NCI-H748 (cell line): ENCODE data around the gene FAM83F.

Experiments
- DNase-seq: peaks from one replicate; lab custom pipeline; 2025; ENCODE audit not compliant: unreplicated experiment; lab: John Stamatoyannopoulos, UW

The FAM83F gene

DNA sequence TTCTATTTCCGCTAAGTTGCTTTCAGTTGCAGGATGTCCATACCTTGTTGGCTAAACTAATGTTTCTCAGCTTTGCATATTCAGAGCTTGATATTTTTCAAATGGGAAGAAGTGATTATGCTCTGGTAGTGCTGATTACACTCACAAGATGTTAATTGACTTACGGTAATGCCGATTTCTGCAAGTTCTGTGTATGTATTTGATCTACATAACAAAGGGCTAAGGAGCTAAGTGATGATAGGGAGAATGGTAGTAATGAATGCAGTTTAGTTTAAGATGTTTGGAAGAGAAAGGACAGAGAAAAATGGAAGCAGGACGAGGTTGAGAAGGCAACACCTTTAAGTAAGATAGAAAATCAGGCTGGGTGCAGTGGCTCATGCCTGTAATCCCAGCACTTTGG is 61.4 kb downstream of the FAM83F start:
- no peak for DNase-seq

DNA sequence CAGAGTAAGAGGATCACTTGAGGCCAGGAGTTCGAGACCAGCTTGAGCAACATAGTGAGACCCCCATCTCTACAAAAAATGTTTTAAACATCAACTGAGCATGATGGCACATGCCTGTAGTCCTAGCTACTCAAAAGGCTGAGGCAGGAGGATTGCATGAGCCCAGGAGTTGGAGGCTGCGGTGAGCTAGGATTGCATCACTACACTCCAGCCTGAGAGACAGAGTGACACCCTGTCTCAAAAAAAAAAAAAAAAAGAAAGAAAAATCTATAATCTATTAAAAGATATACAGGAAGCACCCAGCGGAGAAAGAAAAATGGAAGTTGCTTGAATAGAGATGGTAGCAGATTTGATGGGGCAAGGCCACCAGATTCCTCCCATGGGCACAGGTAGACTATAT is 61.8 kb downstream of the FAM83F start:
- no peak for DNase-seq

DNA sequence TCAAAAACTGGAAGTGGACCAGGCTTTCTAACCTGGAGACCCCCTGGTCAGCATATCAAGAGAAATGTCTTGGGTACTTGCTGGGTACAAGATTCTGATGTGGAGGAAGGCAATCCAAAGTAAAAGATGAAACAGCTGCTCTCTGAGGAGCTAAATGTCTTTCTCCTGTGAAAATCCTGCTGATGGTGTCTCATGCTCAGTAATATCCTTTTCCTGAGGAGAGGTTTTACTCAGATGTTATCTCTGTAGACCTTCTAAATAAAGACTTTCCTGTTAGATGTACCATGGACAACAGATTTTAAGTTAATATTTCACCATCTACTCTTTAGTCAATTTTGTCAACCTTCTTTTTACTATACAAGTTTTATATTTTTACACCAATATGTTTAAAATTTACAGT is 62.9 kb downstream of the FAM83F start:
- no peak for DNase-seq

DNA sequence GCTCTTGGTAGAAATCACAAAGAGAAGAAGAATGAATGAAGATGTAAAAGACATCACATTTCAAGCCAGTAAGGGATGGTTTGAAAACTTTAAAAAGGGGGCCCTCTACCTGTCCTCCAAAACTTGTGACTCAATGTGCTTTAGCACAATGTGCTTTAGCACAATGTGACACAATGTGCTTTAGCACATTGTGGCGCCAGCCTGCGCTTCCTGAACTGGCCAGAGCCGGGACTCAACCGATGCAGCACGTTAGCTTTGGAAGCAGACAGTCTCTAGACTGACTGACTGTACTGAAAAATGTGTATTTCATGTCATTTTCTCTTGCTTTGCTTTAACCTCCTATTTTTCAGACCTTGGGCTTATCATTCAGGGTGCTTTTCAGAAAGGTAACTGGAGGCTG is 63.5 kb downstream of the FAM83F start:
- DNase-seq = no peak

DNA sequence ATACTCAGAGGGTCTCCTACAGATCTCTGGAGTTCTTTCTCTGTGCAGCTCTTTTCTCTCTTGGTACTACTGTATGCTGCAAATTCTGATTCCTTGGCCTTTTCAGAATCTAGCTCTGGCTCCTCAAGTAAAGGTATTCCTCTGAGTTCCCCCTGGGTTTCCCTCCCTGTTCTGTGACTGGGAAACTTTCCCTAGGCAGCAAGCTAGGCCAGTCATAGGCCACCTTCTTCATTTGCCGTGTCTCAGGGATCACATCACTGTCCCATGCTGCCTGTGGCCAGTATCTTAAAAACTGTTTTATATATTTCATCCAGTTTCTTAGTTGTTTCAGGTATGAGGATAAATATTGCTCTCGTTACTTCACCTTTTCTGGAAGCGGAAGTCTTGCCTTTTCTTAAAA is 71.2 kb downstream of the FAM83F start:
- DNase-seq = no peak

DNA sequence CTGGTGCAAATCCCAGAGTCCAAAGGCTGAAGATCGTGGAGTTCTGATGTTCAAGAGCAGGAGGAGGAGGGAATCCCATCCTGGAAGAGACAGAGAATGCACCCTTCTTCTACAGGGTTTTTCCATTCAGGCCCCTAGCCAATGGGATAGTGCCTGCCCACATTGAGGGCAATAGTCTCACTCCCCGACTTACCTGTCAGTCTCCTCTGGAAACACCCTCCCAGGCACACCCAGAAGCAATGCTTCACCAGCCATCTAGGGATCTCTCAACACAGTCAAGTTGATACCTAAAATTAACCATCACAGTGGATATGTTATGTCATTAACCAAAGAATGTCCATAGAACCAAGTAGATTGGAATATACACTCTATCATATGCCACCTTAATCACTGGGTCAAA is 72.9 kb downstream of the FAM83F start:
- DNase-seq = no peak

DNA sequence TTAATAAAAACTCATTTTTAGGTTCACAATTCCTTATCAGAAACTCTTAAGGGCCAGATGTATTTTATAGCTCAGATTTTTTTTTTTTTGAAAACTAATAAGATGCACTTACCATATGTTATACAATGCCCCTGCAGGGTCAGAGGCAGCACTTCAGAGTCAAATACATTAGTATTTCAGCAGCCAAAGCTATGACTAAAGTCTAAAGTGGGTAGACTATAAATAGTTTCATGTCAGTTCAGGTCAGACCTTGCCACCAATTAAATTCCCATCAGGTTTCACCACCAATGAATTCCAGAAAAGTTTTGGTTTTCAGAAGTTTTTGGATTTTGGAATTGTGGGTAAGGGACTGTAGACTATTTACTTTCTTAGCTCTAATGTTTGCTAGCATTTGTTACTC is 75.9 kb downstream of the FAM83F start:
- DNase-seq = no peak

DNA sequence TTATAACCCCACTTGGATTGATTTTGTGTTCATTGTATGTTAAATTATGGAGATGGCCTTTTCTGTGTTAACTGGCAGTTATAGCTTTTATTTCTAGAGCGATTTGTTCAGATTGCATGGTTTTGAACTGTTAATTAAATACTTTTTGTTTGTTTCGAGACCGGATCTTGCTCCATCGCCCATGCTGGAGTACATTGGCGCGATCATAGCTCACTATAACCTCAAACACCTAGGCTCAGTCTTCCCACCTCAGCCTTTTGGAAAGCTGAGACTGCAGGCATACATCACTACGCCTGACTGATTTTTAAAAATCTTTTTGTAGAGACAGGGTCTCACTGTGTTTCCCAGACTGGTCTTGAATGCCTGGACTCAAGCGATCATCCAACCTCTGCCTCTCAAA is 77.0 kb downstream of the FAM83F start:
- DNase-seq = no peak

DNA sequence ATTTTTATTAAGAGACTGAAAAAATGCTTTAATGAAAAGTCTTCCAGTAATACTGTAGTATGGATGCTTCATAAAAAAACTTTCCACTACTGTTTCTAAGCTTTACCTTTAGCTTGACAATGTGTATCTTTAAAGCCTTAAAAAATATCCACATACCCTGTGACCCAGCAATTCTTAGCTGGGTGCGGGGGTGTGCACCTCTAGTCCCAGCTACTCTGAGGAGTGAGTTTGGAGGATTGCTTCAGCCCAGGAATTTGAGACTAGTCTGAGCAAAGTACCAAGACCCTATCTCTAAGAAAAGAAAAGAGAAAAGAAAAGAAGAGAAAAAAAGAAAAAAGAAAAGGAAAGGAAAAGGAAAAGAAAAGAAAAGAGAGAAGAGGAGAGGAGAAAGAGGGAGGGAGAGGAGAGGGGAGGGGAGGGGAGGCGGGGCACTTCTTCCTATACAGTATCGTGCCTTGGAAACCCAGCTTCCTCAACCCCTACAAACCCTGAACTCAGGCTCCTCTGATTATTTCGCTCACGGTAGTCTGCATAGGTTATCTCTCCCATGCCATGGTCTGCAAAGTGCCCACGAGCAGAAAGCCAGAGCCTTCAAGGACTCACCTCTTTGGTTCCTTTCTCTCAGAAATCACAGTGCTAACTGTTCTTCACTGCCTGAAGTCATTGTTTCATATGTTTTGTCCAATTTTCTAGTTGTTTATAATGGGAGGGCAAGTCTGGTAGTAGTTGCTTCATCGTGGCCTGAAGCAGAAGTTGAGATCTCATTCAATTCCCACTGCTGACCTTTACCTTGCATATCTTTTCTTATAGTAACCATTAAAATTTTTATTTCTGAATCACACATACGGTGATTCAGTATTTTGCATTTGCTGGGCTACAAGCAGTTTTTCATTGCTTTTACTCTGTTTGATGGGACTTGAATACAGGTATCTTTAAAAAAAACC is 82.2 kb downstream of the FAM83F start:
- DNase-seq = no peak

DNA sequence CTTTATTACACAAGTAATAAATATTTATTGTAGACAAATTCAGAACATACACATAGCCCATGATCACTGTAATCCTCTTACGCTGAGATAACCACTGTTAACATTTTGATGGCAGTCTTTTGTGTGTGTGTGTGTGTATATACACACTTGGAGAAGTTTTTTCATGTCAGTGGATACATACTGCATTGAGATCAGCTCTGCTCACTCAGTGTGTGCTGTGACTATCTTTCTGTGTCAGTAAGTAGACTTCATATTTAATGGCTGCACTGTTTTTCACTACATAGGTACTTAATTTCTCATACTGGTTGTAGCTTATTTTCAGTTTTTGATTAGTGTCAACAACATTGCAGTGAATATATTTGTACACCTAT is 82.9 kb downstream of the FAM83F start:
- DNase-seq = no peak

DNA sequence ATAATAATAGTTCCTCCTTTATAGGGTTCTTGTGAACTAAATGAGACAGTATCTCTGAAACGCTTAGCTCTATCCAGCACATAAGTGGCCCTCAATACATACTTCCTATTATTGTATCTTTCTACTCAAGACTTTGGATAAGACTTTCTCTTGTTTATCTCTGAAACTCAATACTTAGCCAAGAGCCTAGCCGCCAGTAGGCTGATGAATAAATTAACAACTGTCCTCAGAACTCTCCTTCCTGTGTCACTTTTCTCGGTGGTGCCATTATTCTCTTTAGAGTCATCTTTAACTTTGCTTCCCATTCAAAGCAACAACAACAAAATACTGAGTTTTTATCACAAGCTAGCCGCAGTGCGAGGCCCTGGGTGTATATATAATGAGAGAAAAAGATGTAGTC is 86.9 kb downstream of the FAM83F start:
- no peak for DNase-seq

DNA sequence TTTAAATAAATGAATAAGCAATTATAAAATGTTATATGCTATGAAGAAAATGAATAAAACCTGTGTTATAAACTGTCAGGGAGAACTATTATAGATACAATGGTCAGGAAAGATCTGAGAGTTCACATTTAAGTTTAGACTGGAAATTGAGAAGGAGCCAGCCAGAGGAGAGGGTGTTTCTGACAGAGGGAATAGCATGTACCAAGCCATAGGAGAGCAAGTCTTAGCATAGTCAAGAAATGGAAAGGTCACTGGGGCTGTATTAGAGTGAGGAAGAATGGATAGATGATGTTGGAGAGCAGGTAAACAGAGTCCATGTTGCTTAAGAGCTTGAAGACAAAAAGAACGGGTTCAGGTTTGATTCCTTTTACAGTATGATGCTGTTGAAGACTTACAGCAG is 87.4 kb downstream of the FAM83F start:
- DNase-seq = no peak

DNA sequence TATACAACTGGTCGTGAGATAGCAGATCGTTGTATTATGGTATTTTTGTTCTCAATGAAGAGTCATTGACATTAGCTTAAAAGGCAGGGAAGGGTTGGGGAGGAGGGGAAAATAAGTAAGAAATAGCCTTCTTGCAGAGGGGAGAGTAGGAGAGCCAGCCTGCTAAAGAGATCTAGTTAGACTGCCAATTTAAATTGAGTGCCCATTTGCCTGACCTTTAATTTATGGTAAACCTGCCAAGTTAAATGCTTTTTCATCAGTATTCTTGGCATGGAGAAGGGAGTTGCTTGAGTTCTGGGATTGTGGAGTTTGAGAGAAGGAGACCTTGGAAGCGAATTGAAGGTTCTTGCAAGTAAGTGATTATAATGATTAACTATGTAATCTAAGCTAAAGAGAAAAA is 89.0 kb downstream of the FAM83F start:
- DNase-seq = no peak

DNA sequence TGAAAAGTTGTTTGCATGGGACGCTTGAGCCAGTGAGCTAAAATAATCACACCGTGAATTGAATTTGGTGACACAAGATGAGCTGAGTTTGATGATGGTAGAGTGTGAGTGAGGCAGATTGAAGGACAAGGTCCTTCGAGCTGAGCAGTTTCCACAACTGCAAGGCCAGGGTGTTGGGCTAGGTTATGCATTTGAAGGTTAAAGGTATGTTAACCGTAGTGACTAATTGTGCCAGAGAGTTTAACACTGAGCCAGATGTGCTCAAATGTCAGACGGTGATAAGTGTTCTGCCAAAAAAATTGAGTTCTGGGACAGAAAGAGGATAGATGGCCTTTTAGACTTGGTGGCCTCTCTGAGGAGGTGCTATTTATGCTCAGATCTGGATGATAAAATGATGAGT is 89.5 kb downstream of the FAM83F start:
- no peak for DNase-seq

DNA sequence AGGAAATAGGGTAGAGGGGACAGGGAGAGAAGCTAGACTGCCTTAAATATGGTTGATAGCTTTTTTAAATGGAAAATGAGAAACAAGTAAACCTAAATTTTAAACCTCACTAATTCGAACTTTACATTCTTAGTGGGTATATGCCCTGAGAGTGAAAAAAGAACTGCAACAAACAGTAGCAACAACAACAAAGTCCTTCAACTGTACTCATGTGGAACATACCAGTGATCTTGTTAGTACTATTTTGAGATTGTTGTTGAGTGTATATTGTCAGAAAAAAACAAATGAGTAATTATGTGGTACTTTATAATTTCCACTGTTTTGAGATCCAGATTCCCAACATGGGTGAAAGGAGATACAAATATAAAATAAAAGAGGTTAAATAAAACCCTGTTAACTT is 94.1 kb downstream of the FAM83F start:
- no peak for DNase-seq
